ENCODE results near the gene CRYBG2. TPM values are rescaled to one million over a fixed set of nuclear protein-coding genes. Genes with fewer than 3 reads are reported as not detected.
A peak's percentile ranks its signal among the peaks of the same experiment; 100 is the strongest.

Gene CRYBG2
- total and polyA plus RNA-seq, 2 of the 13 experiments (the other 11 are each of a cell fraction or from before 2014, with no cell fraction given): 1.3 to 2.9 TPM

- TF ChIP-seq RBFOX2 (IDR thresholded peaks at IDR 0.05; ENCODE audit: low read depth, low read length) (no peak), ZNF205 (CRISPR knock-in tag; IDR thresholded peaks at IDR 0.05) (no peak), TFDP2 (CRISPR knock-in tag; IDR thresholded peaks at IDR 0.05) (no peak), ZSCAN12 (CRISPR knock-in tag; IDR thresholded peaks at IDR 0.05) (no peak), ZSCAN5A (CRISPR knock-in tag; IDR thresholded peaks at IDR 0.05; ENCODE audit: borderline replicate concordance) (no peak), ZSCAN20 (CRISPR knock-in tag; IDR thresholded peaks at IDR 0.05; ENCODE audit: borderline replicate concordance) (no peak), KDM5B (CRISPR knock-in tag; IDR thresholded peaks at IDR 0.05; ENCODE audit: borderline replicate concordance) (no peak), ARID5B (CRISPR knock-in tag; IDR thresholded peaks at IDR 0.05) (no peak), DPF2 (CRISPR knock-in tag; IDR thresholded peaks at IDR 0.05; ENCODE audit: borderline replicate concordance, low read depth) (no peak), RFX3 (CRISPR knock-in tag; IDR thresholded peaks at IDR 0.05) (no peak), FOSL2 (CRISPR knock-in tag; IDR thresholded peaks at IDR 0.05) (0 out of 2 replicates have a peak, but pooled peaks have one; percentile 34), NCOR1 (IDR thresholded peaks at IDR 0.05; ENCODE audit: borderline replicate concordance, low read length) (no peak), STAG1 (CRISPR knock-in tag; IDR thresholded peaks at IDR 0.05) (peak; percentile 94), E2F5 (CRISPR knock-in tag; conservative IDR thresholded peaks at IDR 0.05) (no peak), ZNF646 (CRISPR knock-in tag; IDR thresholded peaks at IDR 0.05) (no peak)
Observed at GRCh38 chr1:26391450-26391849, 37.5 kb upstream of the CRYBG2 start (continued).
